ENCODE results near the gene TTLL12. TPM values are rescaled to one million over a fixed set of nuclear protein-coding genes. Genes with fewer than 3 reads are reported as not detected.

TTLL12 gene
- total RNA-seq, result 40.9 and 65.1 TPM in 2 replicates

GRCh38 chr22:43186272-43187170 is at the start of gene TTLL12:
TSS of gene TTLL12 (minus strand) at chr22:43187134. CDS start at chr22:43187069, 65 bp downstream.

GRCh38 chr22:43151251-43152002 is 35.5 kb downstream of the TTLL12 start, which contains the start of gene TSPO:
TSS of gene TSPO (plus strand) at chr22:43151559. CDS start at chr22:43159239, 7,680 bp downstream.

GRCh38 chr22:43142880-43143562 is 43.9 kb downstream of the TTLL12 start, which contains the start of gene MCAT:
TSS of gene MCAT (minus strand) at chr22:43143398. CDS start at chr22:43143348, 50 bp downstream.

Other genes starting within 250 kb of the TTLL12 start
- gene PACSIN2, start 172.0 kb downstream of the TTLL12 start, total RNA-seq, result 80.3 and 83.2 TPM in 2 replicates
- 5.3 and 12.0 TPM in 2 replicates for gene TTLL1, start 97.7 kb downstream of the TTLL12 start, total RNA-seq
- gene BIK, start 76.4 kb downstream of the TTLL12 start, total RNA-seq, result 0.14 and 1.3 TPM in 2 replicates
- gene MCAT, start 43.7 kb downstream of the TTLL12 start, total RNA-seq, result 17.9 and 20.4 TPM in 2 replicates
- gene TSPO, start 35.6 kb downstream of the TTLL12 start, total RNA-seq, result 206 and 216 TPM in 2 replicates
- gene SCUBE1, start 156.2 kb upstream of the TTLL12 start, total RNA-seq, result not detected in 2 replicates
- not detected in 2 replicates for gene MPPED1, start 224.9 kb upstream of the TTLL12 start, total RNA-seq